ENCODE data around the gene MEX3D.
A peak's percentile ranks its signal among the peaks of the same experiment; 100 is the strongest.
"Not testable (repeated sequence)": the region's sequence is repeated elsewhere in the genome, so short reads cannot be mapped to it uniquely, and the experiment has no call there.

The MEX3D gene

DNA sequence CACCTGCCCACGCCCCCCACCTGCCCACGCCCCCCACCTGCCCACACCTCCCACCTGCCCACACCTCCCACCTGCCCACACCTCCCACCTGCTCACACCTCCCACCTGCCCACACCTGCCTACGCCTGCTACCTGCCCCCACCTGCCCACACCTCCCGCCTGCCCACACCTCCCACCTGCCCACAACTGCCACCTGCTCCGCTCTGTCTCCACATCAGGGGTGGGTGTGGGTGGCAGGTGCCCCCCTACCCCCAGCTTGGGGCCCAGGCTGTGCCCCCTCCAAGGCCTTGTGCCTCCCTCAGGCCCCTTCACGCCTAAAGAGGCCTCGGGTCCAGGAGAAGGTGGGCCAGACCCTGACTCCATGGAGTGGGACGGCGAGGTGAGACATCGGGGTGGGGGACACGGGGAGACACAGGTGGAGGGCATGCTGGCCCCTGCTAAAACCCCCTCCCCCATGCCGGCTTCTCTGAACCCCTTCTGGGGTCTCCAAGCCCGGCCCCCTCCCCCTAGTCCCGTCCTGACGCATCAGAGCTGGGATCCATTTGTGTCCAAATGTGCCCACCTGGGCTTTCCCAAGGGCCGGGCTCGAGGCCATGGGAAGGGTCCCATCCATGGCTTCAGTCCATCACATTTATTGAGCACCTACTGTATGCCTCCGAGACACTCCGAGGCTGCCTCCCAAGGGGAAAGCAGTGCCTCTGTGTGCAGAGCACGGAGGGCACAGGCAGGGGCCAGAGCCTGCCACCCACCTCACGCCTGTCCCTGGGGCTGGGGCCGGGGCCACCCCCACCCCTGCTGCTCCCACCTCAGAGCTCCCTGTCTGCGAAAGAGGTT, 39.3 kb downstream of the MEX3D start:
- FAIRE-seq (no peak), DNase-seq (ENCODE audit: insufficient read length, low spot score) (no peak)
- no peak for TF ChIP-seq POLR2A (IDR thresholded peaks at IDR 0.05; ENCODE audit: low read depth, low read length)

DNA sequence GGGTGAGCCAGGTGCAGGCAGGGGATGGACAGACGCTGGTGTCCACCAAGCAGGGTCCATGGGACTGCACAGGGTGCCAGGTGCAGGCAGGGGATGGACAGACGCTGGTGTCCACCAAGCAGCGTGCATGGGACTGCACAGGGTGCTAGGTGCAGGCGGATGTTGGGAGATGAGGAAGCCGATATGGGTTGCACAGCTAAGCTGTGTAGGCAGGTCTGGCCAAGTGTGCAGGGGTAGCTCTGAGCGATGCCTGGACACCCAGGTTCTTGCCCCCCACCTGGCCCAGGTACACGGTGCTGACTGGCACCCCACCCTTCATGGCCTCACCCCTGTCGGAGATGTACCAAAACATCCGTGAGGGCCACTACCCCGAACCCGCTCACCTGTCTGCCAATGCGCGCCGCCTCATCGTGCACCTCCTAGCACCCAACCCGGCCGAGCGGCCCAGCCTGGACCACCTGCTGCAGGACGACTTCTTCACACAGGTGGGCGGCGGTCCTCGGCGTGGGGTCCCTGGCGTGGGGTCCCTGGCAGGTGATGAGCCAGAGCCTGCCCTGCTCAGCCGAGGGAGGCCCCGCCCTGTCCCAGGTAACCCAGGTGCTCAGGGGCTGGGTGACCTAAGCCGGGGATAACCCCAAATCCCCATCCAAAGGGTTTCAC, 40.3 kb downstream of the MEX3D start:
- FAIRE-seq: no peak
- no peak for DNase-seq (ENCODE audit: insufficient read length, low spot score)
- no peak for TF ChIP-seq POLR2A (IDR thresholded peaks at IDR 0.05; ENCODE audit: low read depth, low read length)

DNA sequence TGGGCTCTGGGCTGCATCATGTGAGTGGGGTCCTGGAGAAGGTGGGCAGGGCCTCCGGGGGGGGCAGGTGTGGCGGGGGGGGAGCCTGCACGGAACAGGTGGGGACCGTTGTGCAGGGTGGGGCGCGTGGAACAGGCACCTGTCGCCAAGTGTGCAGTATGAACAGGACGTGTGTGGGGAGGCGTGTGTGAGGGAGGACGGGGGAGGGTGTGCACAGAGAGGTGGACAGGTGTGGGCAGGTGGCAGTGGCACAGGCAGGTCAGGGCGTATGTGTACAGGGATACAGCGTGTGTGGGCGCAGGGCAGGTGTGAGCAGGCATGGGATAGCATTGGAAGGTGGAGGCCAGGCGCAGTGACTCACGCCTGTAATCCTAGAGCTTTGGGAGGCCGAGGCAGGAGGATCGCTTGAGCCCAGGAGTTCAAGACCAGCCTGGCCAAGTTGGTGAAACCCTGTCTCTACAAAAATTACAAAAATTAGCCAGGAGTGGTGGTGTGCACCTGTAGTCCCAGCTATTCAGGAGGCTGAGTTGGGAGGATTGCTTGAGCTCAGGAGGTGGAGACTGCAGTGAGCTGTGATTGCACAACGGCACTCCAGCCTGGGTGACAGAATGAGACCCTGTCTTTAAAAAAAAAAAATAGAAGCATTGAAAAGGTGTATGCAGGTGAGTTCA, 41.0 kb downstream of the MEX3D start:
- DNase-seq (ENCODE audit: insufficient read length, low spot score) (no peak), FAIRE-seq (no peak)
- TF ChIP-seq POLR2A (IDR thresholded peaks at IDR 0.05; ENCODE audit: low read depth, low read length): no peak

DNA sequence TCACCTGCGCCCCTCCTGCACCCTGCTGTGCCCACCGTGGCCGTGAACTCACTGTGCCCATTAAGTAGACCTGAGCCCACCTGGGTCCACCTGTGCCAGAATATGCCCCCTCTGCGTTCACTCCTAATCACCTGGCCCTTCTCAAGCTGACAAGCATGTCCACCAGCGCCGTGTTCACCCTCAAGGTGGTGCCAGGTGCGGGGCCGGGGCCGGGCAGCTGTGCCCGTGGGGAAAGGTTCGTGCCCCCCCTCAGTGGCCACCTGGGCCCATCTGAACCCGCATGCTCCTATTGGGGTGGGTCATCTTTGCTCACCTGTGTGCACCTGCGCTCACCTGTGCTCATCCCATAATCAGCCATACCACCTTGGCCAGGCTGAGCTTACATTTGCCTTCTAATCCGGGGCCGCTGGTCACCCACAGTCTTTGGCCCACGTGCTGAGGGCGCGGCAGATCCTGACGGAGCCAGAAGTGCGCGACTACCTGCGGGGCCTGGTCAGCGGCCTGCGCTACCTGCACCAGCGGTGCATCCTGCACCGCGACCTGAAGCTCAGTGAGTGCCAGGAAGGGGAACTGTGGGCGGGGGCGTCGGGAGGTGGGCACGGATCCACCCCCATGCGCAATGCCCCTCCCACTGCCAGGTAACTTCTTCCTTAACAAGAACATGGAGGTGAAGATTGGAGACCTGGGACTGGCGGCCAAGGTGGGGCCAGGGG, 41.9 kb downstream of the MEX3D start:
- no peak for FAIRE-seq
- no peak for TF ChIP-seq POLR2A (IDR thresholded peaks at IDR 0.05; ENCODE audit: low read depth, low read length)
- no peak for DNase-seq (ENCODE audit: insufficient read length, low spot score)

DNA sequence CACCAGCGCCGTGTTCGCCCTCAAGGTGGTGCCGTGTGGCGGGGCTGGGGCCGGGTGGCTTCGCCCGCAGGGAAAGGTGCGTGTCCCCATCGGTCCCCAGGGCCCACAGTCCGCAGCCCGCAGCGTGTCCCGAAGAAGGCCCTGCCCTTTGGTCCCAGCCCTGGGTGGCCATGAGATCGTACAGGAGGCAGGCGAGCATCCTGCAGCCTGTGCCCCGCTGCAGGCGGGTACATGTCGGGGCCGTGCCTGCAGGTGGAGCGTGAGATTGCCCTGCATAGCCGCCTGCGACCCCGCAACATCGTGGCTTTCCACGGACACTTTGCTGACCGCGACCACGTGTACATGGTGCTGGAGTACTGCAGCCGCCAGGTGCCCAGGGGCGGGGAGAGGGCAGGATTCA, 42.8 kb downstream of the MEX3D start:
- no peak for TF ChIP-seq POLR2A (IDR thresholded peaks at IDR 0.05; ENCODE audit: low read depth, low read length)
- DNase-seq (ENCODE audit: insufficient read length, low spot score) (no peak), FAIRE-seq (no peak)

DNA sequence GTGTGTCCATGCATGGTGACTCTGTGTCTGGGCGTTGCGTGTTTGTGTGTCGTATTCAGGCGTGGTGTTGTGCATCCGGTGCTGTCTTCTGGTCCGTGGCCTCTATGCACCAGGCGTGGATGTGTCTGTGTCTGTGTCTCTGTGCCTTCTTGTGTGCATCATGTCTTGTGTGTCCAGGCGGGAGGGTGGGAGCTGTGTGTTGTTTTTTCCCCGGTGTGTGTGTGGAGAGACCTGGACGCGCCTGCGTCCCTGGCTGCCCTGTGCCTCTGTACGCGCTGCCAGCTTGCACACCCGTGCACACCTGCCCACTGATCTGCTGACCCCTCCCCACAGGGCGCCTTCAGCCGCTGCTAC, 43.2 kb downstream of the MEX3D start:
- no peak for TF ChIP-seq POLR2A (IDR thresholded peaks at IDR 0.05; ENCODE audit: low read depth, low read length)
- DNase-seq (ENCODE audit: insufficient read length, low spot score) (no peak), FAIRE-seq (no peak)

DNA sequence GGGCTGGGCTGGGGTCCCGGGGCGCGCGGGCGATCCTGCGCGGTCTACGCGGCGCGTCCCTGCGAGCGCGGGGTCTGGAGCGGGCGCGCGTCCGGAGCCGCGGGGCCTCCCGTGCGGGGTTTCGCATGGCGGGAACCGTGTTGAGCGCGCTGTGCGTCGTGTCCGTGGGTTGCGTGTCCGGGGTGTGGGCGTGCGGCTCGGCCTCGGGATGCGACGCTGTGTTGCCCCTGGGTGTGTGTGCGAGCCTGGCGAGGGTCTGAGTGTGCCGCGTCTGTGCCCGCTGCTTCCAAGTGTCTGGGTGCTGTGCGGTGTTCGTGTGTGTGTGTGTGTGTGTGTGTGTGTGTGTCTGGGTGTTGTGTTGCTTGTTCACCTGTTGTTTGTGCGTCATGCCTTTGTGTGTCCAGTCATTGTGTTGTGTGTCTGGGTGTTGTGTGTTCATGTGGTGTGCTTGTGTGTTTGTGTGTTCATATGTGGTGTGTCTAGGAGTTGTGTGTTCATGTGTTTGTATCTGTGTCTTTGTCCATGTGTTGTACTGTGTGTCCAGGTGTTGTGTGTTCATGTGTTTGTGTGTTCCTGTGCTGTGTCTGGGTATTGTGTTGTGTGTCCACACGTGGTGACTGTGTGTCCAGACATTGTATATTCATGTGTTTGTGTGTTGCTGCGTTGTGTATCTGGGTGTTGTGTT, 43.7 kb downstream of the MEX3D start:
- TF ChIP-seq POLR2A (IDR thresholded peaks at IDR 0.05; ENCODE audit: low read depth, low read length): no peak
- no peak for FAIRE-seq

DNA sequence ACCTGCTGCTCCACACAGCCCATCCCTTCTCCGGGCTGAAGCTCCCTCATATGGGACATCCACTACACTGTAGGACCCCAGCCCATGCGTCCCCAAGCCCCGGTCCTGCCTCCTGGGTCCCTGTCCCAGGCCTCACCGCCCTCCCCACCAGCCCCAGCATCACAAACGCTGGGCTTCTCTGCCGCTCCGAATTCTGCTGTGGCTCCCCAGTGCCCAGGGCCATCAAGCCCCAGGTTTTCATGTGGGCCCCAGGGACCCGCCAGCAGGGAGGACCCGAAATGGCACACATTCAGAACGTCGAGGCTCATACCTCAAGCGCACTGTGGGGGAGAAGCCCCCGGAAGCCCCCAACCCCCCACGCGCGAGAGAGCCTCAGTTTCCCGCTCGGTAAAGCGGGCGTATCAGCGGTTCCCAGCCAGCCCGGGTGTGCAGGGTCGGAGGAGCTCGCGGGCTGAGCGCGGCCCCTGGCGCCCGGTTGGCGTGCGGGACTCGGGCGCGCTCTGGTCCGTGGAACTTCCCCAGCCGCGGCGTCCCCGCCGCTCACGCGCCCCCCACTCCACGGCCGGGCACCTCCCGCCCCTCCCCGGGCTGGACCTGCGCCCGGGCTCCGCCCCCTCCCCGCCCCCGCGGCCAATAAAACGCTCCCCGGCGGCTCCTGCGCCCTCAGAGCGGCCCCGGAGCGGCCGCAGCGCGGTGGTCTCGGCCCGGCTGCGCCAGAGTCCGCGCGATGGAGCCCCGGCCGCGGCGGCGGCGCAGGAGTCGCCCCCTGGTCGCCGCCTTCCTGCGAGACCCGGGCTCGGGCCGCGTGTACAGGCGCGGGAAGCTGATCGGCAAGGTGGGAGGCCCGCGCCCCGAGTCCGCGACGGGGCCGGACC, 44.5 kb downstream of the MEX3D start, which contains the start of gene PLK5:
Gene PLK5 (plus strand): TSS at position 666 of the 875 bp plus-strand sequence. CDS start 2,920 bp downstream, outside the sequence.
- TF ChIP-seq POLR2A (IDR thresholded peaks at IDR 0.05; ENCODE audit: low read depth, low read length): no peak
- DNase-seq (ENCODE audit: insufficient read length, low spot score): no peak
- no peak for FAIRE-seq

More for the DNA sequence above, 43.7 kb downstream of the MEX3D start:
- DNase-seq (ENCODE audit: insufficient read length, low spot score): no peak

DNA sequence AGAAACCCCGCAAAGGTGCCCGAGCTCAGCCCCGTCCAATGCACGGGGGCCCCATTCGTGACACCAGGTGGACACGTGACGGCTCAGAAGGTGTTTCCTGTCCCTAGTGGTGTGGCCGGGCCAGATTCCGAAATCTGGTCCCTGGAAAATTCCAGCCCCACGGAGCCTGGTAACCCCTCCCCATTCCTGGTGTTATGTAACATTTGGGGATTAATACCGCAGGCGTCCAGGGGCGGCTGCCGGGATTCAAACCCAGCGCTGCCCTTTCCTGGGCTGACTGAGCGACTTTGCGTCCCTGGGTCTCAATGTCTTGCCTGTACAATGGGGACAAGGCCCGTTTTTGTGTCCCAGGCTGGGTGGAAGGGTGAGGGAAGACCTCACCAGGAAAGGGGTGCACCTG, 45.3 kb downstream of the MEX3D start:
- no peak for TF ChIP-seq POLR2A (IDR thresholded peaks at IDR 0.05; ENCODE audit: low read depth, low read length)
- no peak for FAIRE-seq
- no peak for DNase-seq (ENCODE audit: insufficient read length, low spot score)

DNA sequence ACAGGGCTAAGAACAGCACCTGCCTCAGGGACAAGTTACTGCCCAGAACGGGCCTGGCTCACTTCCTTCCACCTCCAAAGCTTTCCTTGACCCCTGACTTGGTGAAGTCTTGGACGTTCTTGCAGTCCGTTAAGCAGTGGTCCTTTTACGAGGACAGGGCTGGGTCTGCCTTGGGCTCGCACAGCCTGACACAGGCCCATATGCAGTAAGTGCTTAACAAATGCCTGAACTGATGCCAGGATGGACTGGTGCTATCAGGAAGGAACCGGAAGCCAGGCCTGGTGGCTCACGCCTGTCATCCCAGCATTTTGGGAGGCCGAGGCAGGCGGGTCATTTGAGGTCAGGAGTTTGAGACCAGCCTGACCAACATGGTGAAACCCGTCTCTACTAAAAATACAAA, 46.1 kb downstream of the MEX3D start:
- TF ChIP-seq POLR2A (IDR thresholded peaks at IDR 0.05; ENCODE audit: low read depth, low read length): no peak
- DNase-seq (ENCODE audit: insufficient read length, low spot score) (no peak), FAIRE-seq (no peak)

DNA sequence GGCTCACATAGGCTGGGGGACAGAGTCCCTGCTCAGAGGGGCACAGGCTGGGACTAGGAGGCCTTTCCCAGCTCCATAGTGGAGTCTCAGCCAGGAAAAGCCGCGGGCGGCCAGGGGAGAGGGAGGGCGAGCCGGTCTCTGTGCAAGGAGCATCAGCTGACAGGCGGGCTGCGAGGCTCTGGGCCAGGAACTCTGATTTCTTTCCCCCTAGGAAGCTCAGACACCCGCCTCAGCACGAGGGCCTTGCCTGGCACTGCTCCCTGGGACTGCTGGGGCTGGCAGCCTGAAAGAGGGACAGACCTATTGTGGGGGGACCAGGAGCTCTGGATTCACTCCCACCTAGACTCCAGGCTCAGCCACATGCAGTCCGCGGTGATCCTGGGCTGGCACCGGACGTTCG, 46.5 kb downstream of the MEX3D start:
- DNase-seq (ENCODE audit: insufficient read length, low spot score) (no peak), FAIRE-seq (no peak)
- no peak for TF ChIP-seq POLR2A (IDR thresholded peaks at IDR 0.05; ENCODE audit: low read depth, low read length)

DNA sequence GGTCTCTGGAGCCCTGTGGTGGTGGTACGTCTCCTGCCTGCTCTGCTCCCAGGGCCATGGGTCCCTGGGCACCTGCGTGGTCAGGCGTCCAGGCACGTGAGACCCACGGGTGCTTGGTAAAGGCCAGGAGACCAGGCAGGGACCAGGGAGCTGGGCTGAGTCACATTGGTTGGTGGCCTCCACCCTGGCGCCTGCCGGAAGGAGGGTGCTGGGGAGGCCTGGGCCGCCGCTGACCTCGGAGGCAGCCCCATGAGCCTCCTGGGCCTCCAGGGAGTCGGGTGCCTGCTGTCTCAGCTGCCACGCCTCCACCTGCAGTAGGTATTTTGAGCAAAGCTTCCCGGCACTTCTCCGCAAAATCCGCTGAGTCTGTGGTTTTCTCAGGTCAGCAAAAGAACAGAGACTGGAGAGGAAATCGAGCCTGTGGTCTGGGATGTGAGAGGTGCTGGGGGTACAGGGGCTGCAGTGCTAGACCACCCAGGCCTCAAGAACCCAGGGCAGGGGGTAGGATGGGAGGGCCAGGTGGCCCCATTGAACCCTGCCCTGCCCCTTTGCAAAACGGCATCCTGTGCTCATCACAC, 47.8 kb downstream of the MEX3D start:
- FAIRE-seq (no peak), DNase-seq (ENCODE audit: insufficient read length, low spot score) (peak; percentile 48)
- TF ChIP-seq POLR2A (IDR thresholded peaks at IDR 0.05; ENCODE audit: low read depth, low read length): no peak

DNA sequence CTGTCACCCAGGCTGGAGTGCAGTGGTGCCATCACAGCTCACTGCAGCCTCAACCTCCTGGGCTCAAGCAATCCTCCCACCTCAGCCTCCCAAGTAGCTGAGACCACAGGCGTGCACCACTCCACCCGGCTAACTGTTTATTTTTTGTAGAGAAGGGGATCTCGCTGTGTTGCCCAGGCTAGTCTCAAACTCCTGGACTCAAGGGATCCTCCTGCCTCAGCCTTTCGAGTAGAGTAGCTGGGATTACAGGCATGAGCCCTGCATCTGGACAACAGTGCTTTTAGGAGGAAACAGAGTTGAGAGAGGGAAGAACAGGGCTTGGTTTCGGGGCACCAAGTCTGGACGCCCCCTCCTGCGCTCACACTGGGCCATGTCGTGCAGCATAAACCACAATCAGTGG, 48.3 kb downstream of the MEX3D start:
- FAIRE-seq: not testable (repeated sequence)

More for the DNA sequence above, 48.3 kb downstream of the MEX3D start:
- DNase-seq (ENCODE audit: insufficient read length, low spot score): not testable (repeated sequence)
